Spleen (tissue), 11 donors: ENCODE results near the gene DMD. TPM values are rescaled to one million over a fixed set of nuclear protein-coding genes. Genes with fewer than 3 reads are reported as not detected.

Source experiments
- DNase-seq: peaks from one replicate; pipeline ENCODE4 v3.0.0-alpha.2; 2020
- H3K27ac ChIP-seq, 8 donors: fragments of 200-600 bp; sonication (generic) in 7 of 8; 1 replicate in 4 of 8; 2 replicates in 4 of 8; pipeline versions ENCODE4 v1.5.0 to v1.8.0; 2016 to 2021; ENCODE audit warnings: inconsistent platforms in 4 of 8, mild to moderate bottlenecking in 4 of 8, moderate library complexity in 1 of 8
- H3K27me3 ChIP-seq, 7 donors: fragments of 200-600 bp; sonication (generic) in 6 of 7; replicated peaks in 1 of 7; 1 replicate in 4 of 7; 2 replicates in 3 of 7; pipeline versions ENCODE4 v1.5.0 to v1.8.0; 2016 to 2021; ENCODE audit warnings: inconsistent platforms in 3 of 7, mild to moderate bottlenecking in 1 of 7
- H3K36me3 ChIP-seq, 6 donors: fragments of 200-600 bp; sonication (generic) in 5 of 6; 1 replicate in 4 of 6; 2 replicates in 2 of 6; pipeline versions ENCODE4 v1.5.0 to v1.8.0; 2016 to 2021; ENCODE audit warnings: inconsistent platforms in 2 of 6
- H3K4me1 ChIP-seq, 6 donors: fragments of 200-600 bp; sonication (generic) in 5 of 6; 1 replicate in 3 of 6; 2 replicates in 3 of 6; pipeline versions ENCODE4 v1.5.0 to v1.8.0; 2016 to 2021; ENCODE audit warnings: inconsistent platforms in 3 of 6
- H3K4me3 ChIP-seq, 8 donors: fragments of 200-600 bp; sonication (generic) in 7 of 8; 1 replicate in 4 of 8; 2 replicates in 4 of 8; pipeline versions ENCODE4 v1.5.0 to v1.8.0; 2016 to 2021; ENCODE audit warnings: inconsistent platforms in 4 of 8, mild to moderate bottlenecking in 4 of 8, moderate library complexity in 2 of 8
- H3K9me3 ChIP-seq, 8 donors: fragments of 200-600 bp; sonication (generic) in 7 of 8; 1 replicate in 4 of 8; 2 replicates in 4 of 8; pipeline versions ENCODE4 v1.5.0 to v1.8.0; 2016 to 2021; ENCODE audit warnings: inconsistent platforms in 4 of 8
- POLR2A ChIP-seq, 3 donors: fragments of 450-650 bp; IDR thresholded peaks; one replicate each; pipeline ENCODE4 v1.5.1; 2017; ENCODE audit warnings: antibody characterized with exemption in 3 of 3, mild to moderate bottlenecking in 1 of 3
- POLR2AphosphoS5 ChIP-seq, 3 donors: sonication (generic); formaldehyde crosslinking; IDR thresholded peaks; one replicate each; pipeline ENCODE4 v1.5.1; 2017; ENCODE audit warnings: antibody characterized with exemption in 3 of 3
- WGBS, 5 donors: extraction: QIAGEN DNeasy Blood & Tissue Kit in 3 of 5; methylation state at CpG; one replicate each; pipeline versions ENCODE4 v1.1.5 to v1.1.7; 2013 to 2018; 5-methylcytosine and 5-hydroxymethylcytosine counted together
- intact Hi-C: fragments of 100-400 bp; cut with DNase I; formaldehyde crosslinking; loops from one replicate; pipeline ENCODE4 v1.15.0; 2023; ENCODE audit warnings: low total_unique reads
- polyA plus RNA-seq, 3 donors: library from polyadenylated mRNA; stranded (reverse); fragments of 200-250 nt; gene quantifications; one replicate each; pipeline ENCODE4 v1.2.1, GENCODE V29; 2013
- total RNA-seq, 7 donors: library from RNA; depleted of rRNA in 3 of 7; stranded (reverse); fragments of >200 nt in 3 of 7; fragmentation: NEBNext Ultra II Directional in 4 of 7; extraction: Animal tissue kit (Norgen Biotek cat#: 25700) in 4 of 7; gene quantifications; one replicate each; pipeline versions ENCODE4 v1.1.0 to v1.2.1, GENCODE V29; 2016 to 2021
- TF ChIP-seq, protein P1 (sequence below), 11 experiments: fragments of 200-600 bp in 7 of 11; fragments of 450-650 bp in 4 of 11; sonication (generic) in 4 of 11; IDR thresholded peaks in 8 of 11; conservative IDR thresholded peaks in 3 of 11; 1 replicate in 7 of 11; 2 replicates in 4 of 11; pipeline versions ENCODE4 v1.4.0 to v1.8.0; 2016 to 2021; ENCODE audit warnings: antibody characterized with exemption in 11 of 11, inconsistent platforms in 4 of 11, mild to moderate bottlenecking in 1 of 11
- donor health status: healthy with polysubstance abuse.
- donor health status: DM: no; HTN: no; CAD: no; lungs with moderate emphysema.
- donor health status: DM: no; HTN: no; CAD: no.
- donor health status: Bipolar disorder and iron deficiency.
- donor health status: healthy.
- donor health status: DM: no; HTN: no; CAD: no.
- donor health status: DM: yes; HTN: yes; CAD: no.

DMD gene
- total and polyA plus RNA-seq, 10 donors, result 1.3 to 11.3 (median 4.4) TPM

- Histone ChIP-seq H3K9me3 (no peaks in the 10 kb centered on the region), H3K27ac (no peak overlapping the region), H3K4me3 (no peak overlapping the region), H3K27me3 (no peaks in the 10 kb centered on the region), H3K4me1 (no peaks in the 10 kb centered on the region), H3K36me3 (no peaks in the 10 kb centered on the region)
- 58 to 71% (median 66%) methylated on average over 6 of the region's 6 CpGs for WGBS, 5 donors
- DNase-seq, result no peak
- intact Hi-C loops, result no loop called here
- TF ChIP-seq POLR2A (IDR thresholded peaks at IDR 0.05) (no peak), POLR2AphosphoS5 (IDR thresholded peaks at IDR 0.05) (no peak)
- TF ChIP-seq, protein P1, sequence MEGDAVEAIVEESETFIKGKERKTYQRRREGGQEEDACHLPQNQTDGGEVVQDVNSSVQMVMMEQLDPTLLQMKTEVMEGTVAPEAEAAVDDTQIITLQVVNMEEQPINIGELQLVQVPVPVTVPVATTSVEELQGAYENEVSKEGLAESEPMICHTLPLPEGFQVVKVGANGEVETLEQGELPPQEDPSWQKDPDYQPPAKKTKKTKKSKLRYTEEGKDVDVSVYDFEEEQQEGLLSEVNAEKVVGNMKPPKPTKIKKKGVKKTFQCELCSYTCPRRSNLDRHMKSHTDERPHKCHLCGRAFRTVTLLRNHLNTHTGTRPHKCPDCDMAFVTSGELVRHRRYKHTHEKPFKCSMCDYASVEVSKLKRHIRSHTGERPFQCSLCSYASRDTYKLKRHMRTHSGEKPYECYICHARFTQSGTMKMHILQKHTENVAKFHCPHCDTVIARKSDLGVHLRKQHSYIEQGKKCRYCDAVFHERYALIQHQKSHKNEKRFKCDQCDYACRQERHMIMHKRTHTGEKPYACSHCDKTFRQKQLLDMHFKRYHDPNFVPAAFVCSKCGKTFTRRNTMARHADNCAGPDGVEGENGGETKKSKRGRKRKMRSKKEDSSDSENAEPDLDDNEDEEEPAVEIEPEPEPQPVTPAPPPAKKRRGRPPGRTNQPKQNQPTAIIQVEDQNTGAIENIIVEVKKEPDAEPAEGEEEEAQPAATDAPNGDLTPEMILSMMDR (IDR thresholded peaks at IDR 0.05 in 8 of 11, conservative IDR thresholded peaks at IDR 0.05 in 3 of 11), result no peak
Observed at GRCh38 chrX:31837445-31838049, 1373.8 kb downstream of the DMD start.

DNA sequence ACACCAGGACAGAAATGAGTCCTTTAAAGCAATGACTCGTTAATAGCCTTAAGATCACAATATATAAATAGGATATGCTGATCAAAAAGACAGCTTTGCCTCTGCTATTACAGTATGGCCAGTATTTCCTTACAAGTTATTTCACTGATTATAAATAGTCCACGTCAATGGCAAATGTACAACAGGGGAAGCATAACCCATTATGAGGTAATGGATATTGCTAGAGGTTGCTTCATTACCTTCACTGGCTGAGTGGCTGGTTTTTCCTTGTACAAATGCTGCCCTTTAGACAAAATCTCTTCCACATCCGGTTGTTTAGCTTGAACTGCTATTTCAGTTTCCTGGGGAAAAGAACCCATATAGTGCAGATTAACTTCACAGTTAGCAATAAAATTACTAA lies 1374.9 kb downstream of the DMD start:
- Histone ChIP-seq H3K27ac (no peak overlapping the region), H3K4me3 (no peak overlapping the region), H3K4me1 (no peaks in the 10 kb centered on the region), H3K9me3 (no peaks in the 10 kb centered on the region), H3K36me3 (no peaks in the 10 kb centered on the region), H3K27me3 (no peaks in the 10 kb centered on the region)
- 46 to 77% (median 64%) methylated on average over 3 of the region's 3 CpGs for WGBS, 5 donors
- intact Hi-C loops, result no loop called here
- TF ChIP-seq, protein P1 (IDR thresholded peaks at IDR 0.05 in 8 of 11, conservative IDR thresholded peaks at IDR 0.05 in 3 of 11), result no peak
- TF ChIP-seq POLR2A (IDR thresholded peaks at IDR 0.05) (no peak), POLR2AphosphoS5 (IDR thresholded peaks at IDR 0.05) (no peak)
- DNase-seq, result no peak

DNA sequence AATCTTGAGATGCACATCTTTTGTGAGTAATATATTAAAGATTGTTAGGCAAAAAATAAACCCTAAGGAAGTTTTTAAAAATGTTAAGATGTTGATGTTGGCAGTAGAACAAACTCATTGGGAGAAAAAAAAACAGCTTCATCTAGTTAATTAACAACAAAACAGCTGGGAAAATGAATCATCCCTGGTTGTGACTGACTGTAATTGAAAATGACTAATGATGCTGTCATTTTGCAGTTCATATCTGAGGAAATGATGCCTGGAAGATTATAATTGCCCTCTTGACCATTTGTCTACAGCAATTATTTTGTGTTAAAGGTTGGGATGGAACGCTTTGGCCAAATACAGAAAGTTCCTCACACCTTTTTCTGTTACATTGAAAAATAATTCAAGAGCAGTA lies 1379.1 kb downstream of the DMD start:
- Histone ChIP-seq H3K4me1 (no peaks in the 10 kb centered on the region), H3K4me3 (no peak overlapping the region), H3K27ac (no peak overlapping the region), H3K9me3 (no peaks in the 10 kb centered on the region), H3K36me3 (no peaks in the 10 kb centered on the region), H3K27me3 (no peaks in the 10 kb centered on the region)
- intact Hi-C loops, result no loop called here
- TF ChIP-seq, protein P1 (IDR thresholded peaks at IDR 0.05 in 8 of 11, conservative IDR thresholded peaks at IDR 0.05 in 3 of 11), result no peak
- TF ChIP-seq POLR2A (IDR thresholded peaks at IDR 0.05) (no peak), POLR2AphosphoS5 (IDR thresholded peaks at IDR 0.05) (no peak)
- DNase-seq, result no peak
- 0 to 78% (median 9%) methylated on average over 1 of the region's 1 CpG for WGBS, 5 donors

GRCh38 chrX:31820430-31821210 lies 1390.7 kb downstream of the DMD start:
- no peaks in the 10 kb centered on the region for H3K27me3 ChIP-seq
- no peak for TF ChIP-seq POLR2A (IDR thresholded peaks at IDR 0.05)
- TF ChIP-seq, protein P1 (IDR thresholded peaks at IDR 0.05 in 8 of 11, conservative IDR thresholded peaks at IDR 0.05 in 3 of 11), result no peak
- no peak for TF ChIP-seq POLR2AphosphoS5 (IDR thresholded peaks at IDR 0.05)
- intact Hi-C loops, result no loop called here
- no peaks in the 10 kb centered on the region for H3K36me3 ChIP-seq
- no peaks in the 10 kb centered on the region for H3K9me3 ChIP-seq
- 52 to 79% (median 70%) methylated on average over 7 of the region's 7 CpGs for WGBS, 5 donors
- no peak overlapping the region for H3K27ac ChIP-seq
- H3K4me3 ChIP-seq, result no peak overlapping the region
- DNase-seq, result no peak
- H3K4me1 ChIP-seq, result no peaks in the 10 kb centered on the region
